Mesenchymal stem cell (in vitro differentiated cells and primary cell): ENCODE data around the gene JAKMIP2.
"Not testable (repeated sequence)": the region's sequence is repeated elsewhere in the genome, so short reads cannot be mapped to it uniquely, and the experiment has no call there.

Source experiments
- DNase-seq: peaks from one replicate; pipeline ENCODE4 v3.0.0-alpha.2; 2013
- H2AFZ ChIP-seq: one replicate; pipeline ENCODE4 v1.6.1; 2013; ENCODE audit warnings: low read depth, mild to moderate bottlenecking, control low read depth, inconsistent platforms, low read length, moderate library complexity
- H2AK5ac ChIP-seq: 2 replicates; pipeline ENCODE4 v1.6.1; 2013; ENCODE audit warnings: low read length, moderate library complexity, mild to moderate bottlenecking, inconsistent platforms; ENCODE audit not compliant: severe bottlenecking
- H2BK120ac ChIP-seq: one replicate; pipeline ENCODE4 v1.6.1; 2013; ENCODE audit warnings: low read depth, mild to moderate bottlenecking, inconsistent platforms, low read length, moderate library complexity
- H2BK12ac ChIP-seq, 2 experiments: one replicate each; pipeline ENCODE4 v1.6.1; 2013; ENCODE audit warnings: inconsistent platforms in 2 of 2, low read length in 2 of 2, mild to moderate bottlenecking in 2 of 2, moderate library complexity in 2 of 2, control low read depth in 1 of 2
- H2BK15ac ChIP-seq: one replicate; pipeline ENCODE4 v1.6.1; 2013; ENCODE audit warnings: mild to moderate bottlenecking, low read depth, inconsistent platforms; ENCODE audit not compliant: poor library complexity, severe bottlenecking
- H2BK5ac ChIP-seq: 2 replicates; pipeline ENCODE4 v1.6.1; 2013; ENCODE audit warnings: low read depth, mild to moderate bottlenecking, low read length, control low read depth, inconsistent platforms; ENCODE audit not compliant: poor library complexity, severe bottlenecking
- H3K14ac ChIP-seq, 2 experiments: one replicate each; pipeline ENCODE4 v1.6.1; 2013; ENCODE audit warnings: inconsistent platforms in 2 of 2, low read length in 2 of 2, control low read depth in 1 of 2, mild to moderate bottlenecking in 1 of 2, moderate library complexity in 1 of 2
- H3K18ac ChIP-seq, 2 experiments: one replicate each; pipeline ENCODE4 v1.6.1; 2013; ENCODE audit warnings: inconsistent platforms in 2 of 2, low read length in 2 of 2, control low read depth in 1 of 2, low read depth in 1 of 2, mild to moderate bottlenecking in 1 of 2
- H3K23ac ChIP-seq, 2 experiments: one replicate each; pipeline ENCODE4 v1.6.1; 2013; ENCODE audit warnings: inconsistent platforms in 2 of 2, low read length in 2 of 2, mild to moderate bottlenecking in 2 of 2, moderate library complexity in 2 of 2, control low read depth in 1 of 2
- H3K27ac ChIP-seq: 2 replicates; pipeline ENCODE4 v1.5.1; 2013; ENCODE audit warnings: mild to moderate bottlenecking, moderate library complexity, low read length, control low read depth, inconsistent platforms; ENCODE audit not compliant: poor library complexity, severe bottlenecking
- H3K27me3 ChIP-seq, 2 experiments: 2 replicates each; pipeline versions ENCODE4 v1.6.1 to v1.7.0; 2013; ENCODE audit warnings: low read length in 2 of 2, mild to moderate bottlenecking in 2 of 2, moderate library complexity in 2 of 2, control low read depth in 1 of 2, inconsistent platforms in 1 of 2; ENCODE audit not compliant: control insufficient read depth in 1 of 2, insufficient read depth in 1 of 2
- H3K36me3 ChIP-seq, 2 experiments: 2 replicates each; pipeline versions ENCODE4 v1.6.1 to v1.7.0; 2013; ENCODE audit warnings: low read length in 2 of 2, control low read depth in 1 of 2, inconsistent platforms in 1 of 2, low read depth in 1 of 2, mild to moderate bottlenecking in 1 of 2; ENCODE audit not compliant: insufficient read depth in 2 of 2, control insufficient read depth in 1 of 2
- H3K4ac ChIP-seq, 2 experiments: one replicate each; pipeline ENCODE4 v1.6.1; 2013; ENCODE audit warnings: inconsistent platforms in 2 of 2, low read length in 2 of 2, mild to moderate bottlenecking in 2 of 2, moderate library complexity in 2 of 2, control low read depth in 1 of 2, low read depth in 1 of 2
- H3K4me1 ChIP-seq: 2 replicates; pipeline ENCODE4 v1.6.1; 2013; ENCODE audit warnings: low read depth, low read length, control low read depth; ENCODE audit not compliant: control insufficient read depth, insufficient read depth
- H3K4me2 ChIP-seq: 2 replicates; pipeline ENCODE4 v1.6.1; 2013; ENCODE audit warnings: low read length, mild to moderate bottlenecking, inconsistent platforms; ENCODE audit not compliant: poor library complexity, severe bottlenecking
- H3K4me3 ChIP-seq, 2 experiments: 2 replicates each; pipeline versions ENCODE4 v1.5.1 to v1.7.0; 2013; ENCODE audit warnings: low read length in 2 of 2, mild to moderate bottlenecking in 2 of 2, control low read depth in 1 of 2, low read depth in 1 of 2; ENCODE audit not compliant: insufficient read depth in 1 of 2
- H3K79me1 ChIP-seq: replicated peaks from 2 replicates; pipeline ENCODE4 v1.6.1; 2013; ENCODE audit warnings: mild to moderate bottlenecking, control low read depth, low read length, inconsistent platforms; ENCODE audit not compliant: poor library complexity, severe bottlenecking
- H3K9ac ChIP-seq: 2 replicates; pipeline ENCODE4 v1.7.0; 2013; ENCODE audit warnings: mild to moderate bottlenecking, low read length, moderate library complexity
- H3K9me3 ChIP-seq: 2 replicates; pipeline ENCODE4 v1.7.0; 2013; ENCODE audit warnings: mild to moderate bottlenecking, low read length; ENCODE audit not compliant: control insufficient read depth
- H4K8ac ChIP-seq: one replicate; pipeline ENCODE4 v1.6.1; 2013; ENCODE audit warnings: inconsistent platforms, mild to moderate bottlenecking, low read length, moderate library complexity
- H4K91ac ChIP-seq: one replicate; pipeline ENCODE4 v1.6.1; 2013; ENCODE audit warnings: mild to moderate bottlenecking, low read length, inconsistent platforms
- WGBS: methylation state at CpG from one replicate; pipeline ENCODE4 v1.1.7; 2013; ENCODE audit warnings: mixed read lengths; 5-methylcytosine and 5-hydroxymethylcytosine counted together

Gene JAKMIP2

DNA sequence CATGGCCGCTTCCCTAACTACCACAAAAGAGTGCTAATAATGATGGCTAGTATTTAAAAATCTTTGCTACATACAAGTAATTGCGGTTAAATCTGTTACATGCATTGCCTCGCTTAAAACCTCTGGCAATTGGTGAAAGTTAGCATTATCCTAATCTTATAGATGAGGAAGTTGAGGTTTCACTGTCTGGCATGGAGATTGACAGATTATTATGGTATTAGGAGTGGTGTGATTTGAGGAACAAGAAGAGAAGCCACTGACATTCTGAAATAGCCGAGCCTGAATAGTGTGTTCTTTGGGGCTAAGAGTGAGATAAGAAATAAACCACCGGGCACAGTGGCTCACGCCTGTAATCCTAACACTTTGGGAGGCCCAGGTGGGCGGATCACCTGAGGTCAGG, 227.4 kb downstream of the JAKMIP2 start:
- Histone ChIP-seq H3K36me3 (no peaks in the 10 kb centered on the region), H3K27ac (no peak overlapping the region), H3K79me1 (no peaks in the 10 kb centered on the region), H3K9ac (peak overlapping the region; percentile 93), H2BK12ac (no peak overlapping the region), H2BK120ac (no peak overlapping the region), H3K4me2 (no peak overlapping the region), H2BK5ac (no peak overlapping the region), H3K27me3 (no peaks in the 10 kb centered on the region), H3K4me3 (no peak overlapping the region), H4K91ac (no peak overlapping the region), H3K23ac (no peak overlapping the region), H3K9me3 (no peaks in the 10 kb centered on the region), H2AK5ac (no peak overlapping the region), H3K4me1 (no peaks in the 10 kb centered on the region), H2BK15ac (no peak overlapping the region), H3K4ac (no peak overlapping the region), H2AFZ (no peak overlapping the region), H3K14ac (no peak overlapping the region), H3K18ac (peak overlapping the region in 1 of 2 experiments; percentile 12), H4K8ac (no peak overlapping the region)
- 92% methylated on average over 6 of the region's 7 CpGs for WGBS
- DNase-seq: no peak

- H2BK5ac ChIP-seq: no peak overlapping the region
Observed at GRCh38 chr5:147554261-147554817, 228.2 kb downstream of the JAKMIP2 start.

GRCh38 chr5:147553817-147554216, 228.7 kb downstream of the JAKMIP2 start:
- H3K18ac ChIP-seq, H3K36me3 ChIP-seq, H2BK5ac ChIP-seq, H4K8ac ChIP-seq, H3K9me3 ChIP-seq, DNase-seq, H2BK12ac ChIP-seq, H2BK120ac ChIP-seq, H2BK15ac ChIP-seq, H3K27me3 ChIP-seq, H3K14ac ChIP-seq, H3K23ac ChIP-seq, H3K4me1 ChIP-seq, H2AFZ ChIP-seq, H4K91ac ChIP-seq, H3K79me1 ChIP-seq, H3K27ac ChIP-seq, H3K4me2 ChIP-seq, H2AK5ac ChIP-seq: not testable (repeated sequence)
- WGBS: 94% methylated on average over 5 of the region's 5 CpGs
- H3K4ac ChIP-seq: peak overlapping the region in 1 of 2 experiments; percentile 49
- peak overlapping the region in 1 of 2 experiments; percentile 64 for H3K4me3 ChIP-seq
- peak overlapping the region; percentile 93 for H3K9ac ChIP-seq

More at GRCh38 chr5:147554261-147554817, 228.2 kb downstream of the JAKMIP2 start:
- no peaks in the 10 kb centered on the region for H3K79me1 ChIP-seq
- H3K9me3 ChIP-seq: no peaks in the 10 kb centered on the region
- H2BK15ac ChIP-seq: no peak overlapping the region
- H4K91ac ChIP-seq: no peak overlapping the region
- peak overlapping the region in 1 of 2 experiments; percentile 5 for H3K18ac ChIP-seq
- H3K9ac ChIP-seq: peak overlapping the region; percentile 93
- DNase-seq: peak; percentile 95
- H3K23ac ChIP-seq: no peak overlapping the region
- WGBS: 40% methylated on average over 7 of the region's 7 CpGs
- H2AK5ac ChIP-seq: no peak overlapping the region
- no peaks in the 10 kb centered on the region for H3K4me1 ChIP-seq
- no peak overlapping the region for H3K27ac ChIP-seq
- H3K4me3 ChIP-seq: peak overlapping the region in 1 of 2 experiments; percentile 64
- no peak overlapping the region for H4K8ac ChIP-seq
- no peaks in the 10 kb centered on the region for H3K36me3 ChIP-seq
- no peak overlapping the region for H2BK12ac ChIP-seq
- no peak overlapping the region for H3K14ac ChIP-seq
- peak overlapping the region; percentile 23 for H2AFZ ChIP-seq
- no peak overlapping the region for H3K4ac ChIP-seq
- H3K4me2 ChIP-seq: no peak overlapping the region
- H3K27me3 ChIP-seq: no peaks in the 10 kb centered on the region
- no peak overlapping the region for H2BK120ac ChIP-seq

DNA sequence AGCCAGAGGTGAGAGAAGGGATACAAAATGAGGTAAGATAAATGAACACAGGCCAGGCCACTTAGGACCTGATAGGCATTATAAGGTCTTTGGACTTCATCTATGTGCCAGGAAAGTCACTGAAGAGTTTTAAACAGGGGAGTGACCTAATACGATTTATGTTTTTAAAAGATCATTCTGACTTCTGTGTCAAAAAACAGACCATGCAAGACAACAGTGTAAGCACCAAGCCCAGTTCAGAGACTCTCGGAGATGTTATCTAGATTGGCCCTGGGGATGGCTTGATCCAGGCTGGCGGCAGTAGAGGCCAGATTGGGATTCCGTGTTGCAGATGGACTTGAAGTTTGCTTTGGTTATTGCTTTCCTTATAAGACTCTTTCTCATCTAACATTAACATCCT, 229.6 kb downstream of the JAKMIP2 start:
- Histone ChIP-seq H3K4me1 (no peaks in the 10 kb centered on the region), H3K4me2 (no peak overlapping the region), H3K9me3 (no peaks in the 10 kb centered on the region), H3K79me1 (no peaks in the 10 kb centered on the region), H4K8ac (no peak overlapping the region), H3K9ac (no peak overlapping the region), H3K4me3 (no peak overlapping the region), H2BK5ac (no peak overlapping the region), H3K18ac (no peak overlapping the region), H3K27me3 (no peaks in the 10 kb centered on the region), H3K14ac (no peak overlapping the region), H2AK5ac (no peak overlapping the region), H2AFZ (no peak overlapping the region), H3K4ac (no peak overlapping the region), H3K27ac (no peak overlapping the region), H4K91ac (no peak overlapping the region), H2BK12ac (peak overlapping the region in 1 of 2 experiments; percentile 77), H3K23ac (no peak overlapping the region), H3K36me3 (no peaks in the 10 kb centered on the region), H2BK120ac (no peak overlapping the region), H2BK15ac (no peak overlapping the region)
- 87% methylated on average over 4 of the region's 4 CpGs for WGBS
- DNase-seq: no peak
